Colonic mucosa (tissue), 4 donors: Measurements from ENCODE around the gene DBNDD2. TPM values are rescaled to one million over a fixed set of nuclear protein-coding genes. Genes with fewer than 3 reads are reported as not detected.

Source experiments
- DNase-seq: peaks from one replicate; pipeline ENCODE4 v3.0.0-alpha.2; 2020
- H3K27ac ChIP-seq: fragments of 200-600 bp; one replicate; pipeline ENCODE4 v1.8.0; 2021
- H3K27me3 ChIP-seq: fragments of 200-600 bp; one replicate; pipeline ENCODE4 v1.8.0; 2021
- H3K36me3 ChIP-seq: fragments of 200-600 bp; one replicate; pipeline ENCODE4 v1.8.0; 2021
- H3K4me1 ChIP-seq: fragments of 200-600 bp; one replicate; pipeline ENCODE4 v1.8.0; 2021; ENCODE audit warnings: mild to moderate bottlenecking
- H3K4me3 ChIP-seq: fragments of 200-600 bp; one replicate; pipeline ENCODE4 v1.8.0; 2021
- H3K9ac ChIP-seq, 2 donors: one replicate each; pipeline ENCODE4 v1.7.0; 2013; ENCODE audit warnings: control low read depth in 2 of 2, low read depth in 2 of 2, low read length in 2 of 2
- H3K9me3 ChIP-seq: fragments of 200-600 bp; one replicate; pipeline ENCODE4 v1.8.0; 2021
- intact Hi-C: fragments of 100-400 bp; cut with DNase I; formaldehyde crosslinking; loops from one replicate; pipeline ENCODE4 v1.14.1; 2022
- total RNA-seq, 2 donors: library from RNA; stranded (reverse); fragmentation: NEBNext Ultra II Directional in 1 of 2; extraction: Animal tissue kit (Norgen Biotek cat#: 25700) in 1 of 2; gene quantifications; one replicate each; pipeline ENCODE4 v1.2.1, GENCODE V29; 2021
- TF ChIP-seq, protein P1 (sequence below): fragments of 200-600 bp; IDR thresholded peaks from one replicate; pipeline ENCODE4 v1.8.0; 2022; ENCODE audit warnings: antibody characterized with exemption, mild to moderate bottlenecking
- donor health status: healthy.
- donor health status: DM: no; HTN: no; CAD: no.
- donor health status: DM: no; HTN: no; CAD: no.

Gene DBNDD2
- total RNA-seq, 2 donors from 2014 or later, result 109 to 131 TPM

DNA sequence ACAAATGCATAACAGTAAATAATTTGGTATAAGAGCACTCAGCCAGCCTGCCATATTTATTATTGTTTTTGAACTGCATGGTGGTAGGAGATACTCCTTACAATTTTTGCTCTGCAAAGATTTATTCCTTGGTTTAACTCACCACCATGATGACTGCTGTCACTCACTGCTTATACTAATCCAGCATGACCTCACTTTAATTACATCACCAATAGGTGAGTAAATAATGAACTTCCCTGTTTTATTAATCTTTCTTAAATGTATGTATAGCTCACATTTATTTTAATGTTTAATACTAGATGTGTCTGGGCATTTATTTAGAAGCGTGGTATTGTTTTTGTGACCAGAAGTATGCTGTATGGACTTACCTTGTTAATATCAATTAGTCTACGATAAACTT lies 17.2 kb upstream of the DBNDD2 start:
- Histone ChIP-seq H3K4me1 (no peaks in the 10 kb centered on the region), H3K27me3 (no peaks in the 10 kb centered on the region), H3K9ac (no peak overlapping the region), H3K27ac (no peak overlapping the region), H3K4me3 (no peak overlapping the region), H3K36me3 (no peaks in the 10 kb centered on the region), H3K9me3 (no peaks in the 10 kb centered on the region)
- no peak for DNase-seq
- intact Hi-C loops, result loop anchor here (5.0 kb wide), 1 partner anchor 36 kb away; no protein-coding TSS in a partner anchor
- TF ChIP-seq, protein P1, sequence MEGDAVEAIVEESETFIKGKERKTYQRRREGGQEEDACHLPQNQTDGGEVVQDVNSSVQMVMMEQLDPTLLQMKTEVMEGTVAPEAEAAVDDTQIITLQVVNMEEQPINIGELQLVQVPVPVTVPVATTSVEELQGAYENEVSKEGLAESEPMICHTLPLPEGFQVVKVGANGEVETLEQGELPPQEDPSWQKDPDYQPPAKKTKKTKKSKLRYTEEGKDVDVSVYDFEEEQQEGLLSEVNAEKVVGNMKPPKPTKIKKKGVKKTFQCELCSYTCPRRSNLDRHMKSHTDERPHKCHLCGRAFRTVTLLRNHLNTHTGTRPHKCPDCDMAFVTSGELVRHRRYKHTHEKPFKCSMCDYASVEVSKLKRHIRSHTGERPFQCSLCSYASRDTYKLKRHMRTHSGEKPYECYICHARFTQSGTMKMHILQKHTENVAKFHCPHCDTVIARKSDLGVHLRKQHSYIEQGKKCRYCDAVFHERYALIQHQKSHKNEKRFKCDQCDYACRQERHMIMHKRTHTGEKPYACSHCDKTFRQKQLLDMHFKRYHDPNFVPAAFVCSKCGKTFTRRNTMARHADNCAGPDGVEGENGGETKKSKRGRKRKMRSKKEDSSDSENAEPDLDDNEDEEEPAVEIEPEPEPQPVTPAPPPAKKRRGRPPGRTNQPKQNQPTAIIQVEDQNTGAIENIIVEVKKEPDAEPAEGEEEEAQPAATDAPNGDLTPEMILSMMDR, result no peak

DNA sequence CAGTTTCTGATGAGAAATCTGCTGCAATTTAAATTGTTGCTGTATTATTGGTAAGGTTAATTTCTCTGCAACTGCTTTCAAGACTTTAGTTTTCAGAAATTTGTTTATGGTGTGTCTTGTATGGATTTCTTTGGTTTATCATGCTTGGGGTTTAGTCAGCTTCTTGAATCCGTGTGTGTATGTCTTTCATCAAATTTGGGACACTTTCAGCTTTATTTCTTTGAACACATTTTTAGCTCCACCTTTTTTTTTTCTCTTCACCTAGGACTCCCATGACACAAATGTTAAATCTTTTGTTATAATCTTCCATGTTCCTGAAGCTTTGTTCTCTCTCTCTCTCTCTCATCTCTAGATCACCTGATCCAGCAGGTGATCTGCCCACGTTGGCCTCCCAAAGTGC lies 16.5 kb upstream of the DBNDD2 start:
- DNase-seq, result no peak
- Histone ChIP-seq H3K9me3 (no peaks in the 10 kb centered on the region), H3K4me1 (no peaks in the 10 kb centered on the region), H3K9ac (no peak overlapping the region), H3K36me3 (no peaks in the 10 kb centered on the region), H3K27me3 (no peaks in the 10 kb centered on the region), H3K4me3 (no peak overlapping the region), H3K27ac (no peak overlapping the region)
- TF ChIP-seq, protein P1, result no peak
- intact Hi-C loops, result loop anchor here (5.0 kb wide), 1 partner anchor 36 kb away; no protein-coding TSS in a partner anchor

DNA sequence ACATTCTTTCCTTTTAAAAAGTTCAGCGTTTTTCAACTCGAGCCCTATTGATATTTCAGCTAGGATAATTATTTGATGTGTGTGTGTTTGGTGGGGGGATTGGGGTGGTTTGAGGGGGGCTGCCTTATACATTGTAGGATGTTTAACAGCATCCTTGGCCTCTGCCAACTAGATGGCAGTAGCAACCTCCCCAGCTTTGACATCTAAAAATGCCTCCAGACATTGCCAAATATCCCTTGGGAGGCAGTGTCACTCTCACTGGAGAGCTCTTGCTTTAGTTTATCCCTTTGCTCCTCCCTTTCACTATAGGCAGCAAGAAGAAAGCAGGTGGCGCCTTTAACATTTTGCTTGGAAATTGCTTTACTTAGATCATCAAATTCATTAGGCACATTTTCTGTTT lies 15.4 kb upstream of the DBNDD2 start:
- TF ChIP-seq, protein P1, result no peak

DNA sequence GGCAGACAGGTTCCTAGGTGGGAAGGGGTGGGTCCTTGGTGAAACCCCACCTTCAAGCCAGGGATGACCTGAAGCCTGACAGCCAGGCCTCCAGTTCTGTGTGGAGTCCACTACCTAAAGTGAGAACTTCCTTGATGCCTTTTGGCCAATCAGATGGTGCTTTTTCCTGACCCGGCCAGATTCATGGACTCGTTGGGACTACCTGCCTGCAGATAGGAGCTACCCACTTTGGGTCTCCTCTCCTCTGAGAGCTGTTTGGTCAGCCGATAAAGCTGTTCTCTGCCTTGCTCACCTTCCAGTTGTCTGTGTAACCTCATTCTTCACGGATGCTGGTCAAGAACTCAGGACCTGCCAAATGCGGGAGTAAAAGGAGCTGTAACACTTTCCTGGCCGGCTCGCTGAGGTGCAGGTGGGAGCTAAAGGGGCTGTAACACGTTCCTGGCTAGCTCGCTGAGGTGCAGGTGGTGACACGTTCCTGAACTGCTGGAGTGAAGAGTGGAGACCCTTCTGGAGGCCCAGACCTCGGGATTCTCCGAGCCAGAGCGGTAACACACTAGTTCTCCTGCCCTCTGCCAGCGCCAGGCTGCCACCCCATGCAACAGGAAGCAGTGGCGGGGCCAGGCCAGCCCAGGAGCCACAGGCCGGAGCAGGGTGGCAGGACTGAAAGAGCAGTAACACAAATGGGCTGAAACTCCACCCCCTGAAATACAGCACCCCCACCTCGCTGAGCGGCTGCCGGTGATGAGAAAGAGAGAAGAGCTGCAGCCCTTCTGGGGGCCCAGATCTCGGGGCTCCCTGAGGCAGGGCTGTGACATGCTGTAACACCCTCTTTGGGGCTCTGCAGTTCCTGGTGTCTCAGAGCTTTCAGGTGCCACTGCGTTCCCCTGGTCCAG lies 13.6 kb upstream of the DBNDD2 start:
- intact Hi-C loops, result loop anchor here (5.0 kb wide), 1 partner anchor 33 kb away; no protein-coding TSS in a partner anchor
- TF ChIP-seq, protein P1, result no peak
- H3K9ac ChIP-seq, result no peak overlapping the region
- no peaks in the 10 kb centered on the region for H3K36me3 ChIP-seq
- DNase-seq, result no peak
- no peaks in the 10 kb centered on the region for H3K27me3 ChIP-seq
- H3K4me1 ChIP-seq, result no peaks in the 10 kb centered on the region
- H3K4me3 ChIP-seq, result no peak overlapping the region
- H3K27ac ChIP-seq, result no peak overlapping the region
- no peaks in the 10 kb centered on the region for H3K9me3 ChIP-seq

More for the DNA sequence above, 15.4 kb upstream of the DBNDD2 start:
- no peak overlapping the region for H3K27ac ChIP-seq
- intact Hi-C loops, result loop anchor here (5.0 kb wide), 1 partner anchor 35 kb away; no protein-coding TSS in a partner anchor
- no peak for DNase-seq
- no peaks in the 10 kb centered on the region for H3K4me1 ChIP-seq
- no peaks in the 10 kb centered on the region for H3K9me3 ChIP-seq
- no peak overlapping the region for H3K4me3 ChIP-seq
- no peak overlapping the region for H3K9ac ChIP-seq
- H3K27me3 ChIP-seq, result no peaks in the 10 kb centered on the region
- no peaks in the 10 kb centered on the region for H3K36me3 ChIP-seq

DNA sequence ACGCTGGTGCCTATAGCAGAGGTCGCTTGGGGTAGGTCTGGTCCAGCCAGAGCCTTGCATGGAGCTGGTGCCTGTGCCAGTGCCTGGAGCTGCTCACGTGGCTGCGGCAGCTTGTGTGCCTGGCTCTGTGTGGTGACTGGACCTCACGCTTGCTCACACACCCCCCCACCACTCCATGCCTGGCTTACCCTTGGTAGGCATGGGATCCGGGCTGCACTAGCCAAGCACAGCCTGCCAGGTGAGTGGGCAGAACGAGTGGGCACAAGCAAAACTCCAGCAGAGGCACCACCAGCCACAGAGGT lies 13.0 kb upstream of the DBNDD2 start:
- H3K9ac ChIP-seq, result no peak overlapping the region
- H3K9me3 ChIP-seq, result no peaks in the 10 kb centered on the region
- H3K4me1 ChIP-seq, result no peaks in the 10 kb centered on the region
- no peak overlapping the region for H3K4me3 ChIP-seq
- intact Hi-C loops, result no loop called here
- H3K27me3 ChIP-seq, result no peaks in the 10 kb centered on the region
- TF ChIP-seq, protein P1, result no peak
- H3K36me3 ChIP-seq, result no peaks in the 10 kb centered on the region
- DNase-seq, result no peak
- no peak overlapping the region for H3K27ac ChIP-seq
